ENCODE measurements around the gene PEX1.

DNA sequence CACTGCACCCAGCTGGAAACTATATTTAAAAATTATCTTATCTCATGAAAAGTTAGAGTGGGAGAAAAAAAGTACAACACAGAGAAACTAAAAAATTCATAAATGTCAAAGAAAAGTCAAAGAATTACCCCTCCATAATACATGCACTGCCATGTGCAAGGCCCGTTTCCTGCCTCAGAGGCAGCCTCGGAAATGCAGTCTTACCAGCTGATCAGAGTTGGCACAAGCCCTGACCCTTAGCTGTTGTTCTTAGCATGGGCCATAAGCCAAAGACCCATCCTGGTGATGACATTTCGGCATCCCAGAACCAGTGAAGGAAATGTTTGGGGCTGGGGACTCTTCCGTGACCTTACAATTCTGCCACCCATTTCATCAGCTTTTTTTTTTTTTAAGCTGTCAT is 21.9 kb upstream of the PEX1 start:
- TF ChIP-seq ZNF302 (CRISPR knock-in tag; IDR thresholded peaks at IDR 0.05) (no peak), EP300 (IDR thresholded peaks at IDR 0.05) (no peak), NFE2L2 (conservative IDR thresholded peaks at IDR 0.05; ENCODE audit: low read length) (no peak), FOSL2 (IDR thresholded peaks at IDR 0.05) (no peak), FOSL2 (CRISPR knock-in tag; IDR thresholded peaks at IDR 0.05) (no peak), KDM5A (IDR thresholded peaks at IDR 0.05) (no peak)
- TF ChIP-seq, protein P1, sequence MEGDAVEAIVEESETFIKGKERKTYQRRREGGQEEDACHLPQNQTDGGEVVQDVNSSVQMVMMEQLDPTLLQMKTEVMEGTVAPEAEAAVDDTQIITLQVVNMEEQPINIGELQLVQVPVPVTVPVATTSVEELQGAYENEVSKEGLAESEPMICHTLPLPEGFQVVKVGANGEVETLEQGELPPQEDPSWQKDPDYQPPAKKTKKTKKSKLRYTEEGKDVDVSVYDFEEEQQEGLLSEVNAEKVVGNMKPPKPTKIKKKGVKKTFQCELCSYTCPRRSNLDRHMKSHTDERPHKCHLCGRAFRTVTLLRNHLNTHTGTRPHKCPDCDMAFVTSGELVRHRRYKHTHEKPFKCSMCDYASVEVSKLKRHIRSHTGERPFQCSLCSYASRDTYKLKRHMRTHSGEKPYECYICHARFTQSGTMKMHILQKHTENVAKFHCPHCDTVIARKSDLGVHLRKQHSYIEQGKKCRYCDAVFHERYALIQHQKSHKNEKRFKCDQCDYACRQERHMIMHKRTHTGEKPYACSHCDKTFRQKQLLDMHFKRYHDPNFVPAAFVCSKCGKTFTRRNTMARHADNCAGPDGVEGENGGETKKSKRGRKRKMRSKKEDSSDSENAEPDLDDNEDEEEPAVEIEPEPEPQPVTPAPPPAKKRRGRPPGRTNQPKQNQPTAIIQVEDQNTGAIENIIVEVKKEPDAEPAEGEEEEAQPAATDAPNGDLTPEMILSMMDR (IDR thresholded peaks at IDR 0.05): no peak
- TF ChIP-seq, protein P2, sequence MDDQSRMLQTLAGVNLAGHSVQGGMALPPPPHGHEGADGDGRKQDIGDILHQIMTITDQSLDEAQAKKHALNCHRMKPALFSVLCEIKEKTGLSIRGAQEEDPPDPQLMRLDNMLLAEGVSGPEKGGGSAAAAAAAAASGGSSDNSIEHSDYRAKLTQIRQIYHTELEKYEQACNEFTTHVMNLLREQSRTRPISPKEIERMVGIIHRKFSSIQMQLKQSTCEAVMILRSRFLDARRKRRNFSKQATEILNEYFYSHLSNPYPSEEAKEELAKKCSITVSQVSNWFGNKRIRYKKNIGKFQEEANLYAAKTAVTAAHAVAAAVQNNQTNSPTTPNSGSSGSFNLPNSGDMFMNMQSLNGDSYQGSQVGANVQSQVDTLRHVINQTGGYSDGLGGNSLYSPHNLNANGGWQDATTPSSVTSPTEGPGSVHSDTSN (IDR thresholded peaks at IDR 0.05): no peak
- TF ChIP-seq, protein P3, sequence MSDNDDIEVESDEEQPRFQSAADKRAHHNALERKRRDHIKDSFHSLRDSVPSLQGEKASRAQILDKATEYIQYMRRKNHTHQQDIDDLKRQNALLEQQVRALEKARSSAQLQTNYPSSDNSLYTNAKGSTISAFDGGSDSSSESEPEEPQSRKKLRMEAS (IDR thresholded peaks at IDR 0.05): no peak

Data from A549 (cell line).